HepG2 (cell line): ENCODE data around the gene NIN. TPM values are rescaled to one million over a fixed set of nuclear protein-coding genes. Genes with fewer than 3 reads are reported as not detected.

Experiments used
- ATAC-seq: fragments of 200-7000 bp; cut with Tn5 transposase; 3 replicates; pipeline ENCODE4 v1.9.1; 2020; ENCODE audit warnings: mild to moderate bottlenecking, moderate library complexity
- BruUV-seq: library from RNA; stranded (reverse); fragments of 400-500 nt; replicated peaks from 2 replicates; lab custom pipeline; 2021; lab: Mats Ljungman, UMichigan
- CTCF ChIA-PET: fragments of 300-600 bp; formaldehyde crosslinking; extraction: SDS; loops from one replicate; lab custom pipeline; 2021; ENCODE audit warnings: low total read pairs, inconsistent platforms, low intra/inter-chr PET ratio; lab: Yijun Ruan, JAX
- POLR2A ChIA-PET: fragments of 350-600 bp; sonication (Branson Sonifier 250); formaldehyde crosslinking; loops from one replicate; lab custom pipeline; 2020; ENCODE audit warnings: antibody characterized with exemption, inconsistent platforms; lab: Yijun Ruan, JAX
- DNase-seq: peaks from one replicate; pipeline ENCODE4 v3.0.0-alpha.2; 2015; ENCODE audit warnings: low spot score
- FAIRE-seq: peaks from 3 replicates; lab custom pipeline; 2011; peaks lifted over from hg19 to GRCh38; lab: Jason Lieb, UNC
- H2AFZ ChIP-seq: one replicate; pipeline ENCODE4 v1.6.1; 2011; ENCODE audit warnings: low read length, inconsistent platforms
- H3K27ac ChIP-seq: fragments of 300-600 bp; 3 replicates; pipeline ENCODE4 v1.8.0; 2011; ENCODE audit warnings: mixed run types, mild to moderate bottlenecking, mixed read lengths, low read length, inconsistent platforms; ENCODE audit not compliant: insufficient read depth; ENCODE audit errors: extremely low read length
- H3K27me3 ChIP-seq, 2 experiments: fragments of 200-600 bp in 1 of 2; 2 replicates in 1 of 2; 3 replicates in 1 of 2; pipeline versions ENCODE4 v1.6.0 to v1.8.0; 2011; ENCODE audit warnings: low read length in 2 of 2, mild to moderate bottlenecking in 2 of 2, moderate library complexity in 2 of 2, inconsistent platforms in 1 of 2; ENCODE audit not compliant: insufficient read depth in 2 of 2, control insufficient read depth in 1 of 2
- H3K36me3 ChIP-seq, 2 experiments: fragments of 200-600 bp in 1 of 2; replicated peaks in 1 of 2; 2 replicates in 1 of 2; 3 replicates in 1 of 2; pipeline versions ENCODE4 v1.5.1 to v1.8.0; 2011; ENCODE audit warnings: low read length in 2 of 2, inconsistent platforms in 1 of 2; ENCODE audit not compliant: insufficient read depth in 2 of 2, control insufficient read depth in 1 of 2
- H3K4me1 ChIP-seq: 2 replicates; pipeline ENCODE4 v1.5.1; 2012; ENCODE audit warnings: low read length, inconsistent platforms; ENCODE audit not compliant: insufficient read depth
- H3K4me2 ChIP-seq: 2 replicates; pipeline ENCODE4 v1.6.0; 2011; ENCODE audit warnings: low read depth, low read length, inconsistent platforms
- H3K4me3 ChIP-seq, 3 experiments: fragments of 200-600 bp in 1 of 3; sonication (generic), shearing (Covaris generic) in 1 of 3; replicated peaks in 1 of 3; 2 replicates each; pipeline ENCODE4 v1.5.1; 2011 to 2016; ENCODE audit warnings: low read length in 3 of 3, inconsistent platforms in 2 of 3, low read depth in 2 of 3, mild to moderate bottlenecking in 2 of 3, control low read depth in 1 of 3, mixed read lengths in 1 of 3; ENCODE audit not compliant: insufficient read depth in 1 of 3
- H3K79me2 ChIP-seq: one replicate; pipeline ENCODE4 v1.6.1; 2011; ENCODE audit warnings: low read length, inconsistent platforms; ENCODE audit not compliant: insufficient read depth
- H3K9ac ChIP-seq: 2 replicates; pipeline ENCODE4 v1.6.0; 2011; ENCODE audit warnings: mild to moderate bottlenecking, low read depth, low read length, inconsistent platforms; ENCODE audit not compliant: insufficient read depth
- H3K9me3 ChIP-seq: 2 replicates; pipeline ENCODE4 v1.5.1; 2012; ENCODE audit warnings: mild to moderate bottlenecking, low read length
- H4K20me1 ChIP-seq: 2 replicates; pipeline ENCODE4 v1.6.0; 2011; ENCODE audit warnings: inconsistent platforms, mild to moderate bottlenecking, low read length, moderate library complexity; ENCODE audit not compliant: insufficient read depth
- DZIP1 ChIP-seq: sonication (generic); formaldehyde crosslinking; IDR thresholded peaks from 2 replicates; pipeline ENCODE4 v1.5.0; 2020; ENCODE audit warnings: mild to moderate bottlenecking, missing genetic modification reagents
- HCFC1 ChIP-seq: fragments of 150-350 bp; IDR thresholded peaks from 2 replicates; pipeline ENCODE4 v1.6.1; 2014; ENCODE audit warnings: low read depth, low read length
- HOXA9 ChIP-seq: sonication (generic); formaldehyde crosslinking; IDR thresholded peaks from 2 replicates; pipeline ENCODE4 v1.8.1; 2022; ENCODE audit warnings: missing genetic modification reagents, mild to moderate bottlenecking, moderate library complexity, borderline replicate concordance
- MED1 ChIP-seq: sonication (generic); formaldehyde crosslinking; IDR thresholded peaks from 2 replicates; pipeline ENCODE4 v1.4.0; 2020; ENCODE audit warnings: missing genetic modification reagents
- MIXL1 ChIP-seq: IDR thresholded peaks from 2 replicates; pipeline ENCODE4 v1.6.1; 2016
- NR0B2 ChIP-seq: sonication (generic); formaldehyde crosslinking; IDR thresholded peaks from 2 replicates; pipeline ENCODE4 v1.4.0; 2020; ENCODE audit warnings: mild to moderate bottlenecking, missing genetic modification reagents
- REL ChIP-seq: sonication (generic); formaldehyde crosslinking; conservative IDR thresholded peaks from 2 replicates; pipeline ENCODE4 v1.8.0; 2022; ENCODE audit warnings: mild to moderate bottlenecking, missing genetic modification reagents, moderate library complexity
- TBL1XR1 ChIP-seq: fragments of 150-350 bp; IDR thresholded peaks from 2 replicates; pipeline ENCODE4 v1.6.1; 2014; ENCODE audit warnings: borderline replicate concordance, low read length; ENCODE audit not compliant: partially characterized antibody
- TCF12 ChIP-seq, 2 experiments: fragments of 450-650 bp in 1 of 2; sonication (generic) in 1 of 2; formaldehyde crosslinking in 1 of 2; IDR thresholded peaks; 2 replicates each; pipeline versions ENCODE4 v1.6.1 to v1.8.0; 2017 to 2022; ENCODE audit warnings: antibody characterized with exemption in 1 of 2, mild to moderate bottlenecking in 1 of 2, missing genetic modification reagents in 1 of 2, moderate library complexity in 1 of 2
- ZFX ChIP-seq: sonication (generic); formaldehyde crosslinking; IDR thresholded peaks from 2 replicates; pipeline ENCODE4 v1.4.0; 2020; ENCODE audit warnings: mild to moderate bottlenecking, low read depth, missing genetic modification reagents, moderate library complexity
- ZNF615 ChIP-seq: sonication (generic); formaldehyde crosslinking; IDR thresholded peaks from 2 replicates; pipeline ENCODE4 v1.5.0; 2020; ENCODE audit warnings: mild to moderate bottlenecking, missing genetic modification reagents, borderline replicate concordance
- ZNF652 ChIP-seq: IDR thresholded peaks from 2 replicates; pipeline ENCODE4 v1.6.1; 2016; ENCODE audit warnings: low read depth, borderline replicate concordance
- ZNF7 ChIP-seq: IDR thresholded peaks from 2 replicates; pipeline ENCODE4 v1.6.1; 2016; ENCODE audit warnings: missing biosample characterization, missing genetic modification reagents
- WGBS: methylation state at CpG from one replicate; pipeline ENCODE4 v1.1.6; 2017; ENCODE audit warnings: low lambda C conversion rate; 5-methylcytosine and 5-hydroxymethylcytosine counted together
- in situ Hi-C: cut with HindIII; loops from 2 replicates; pipeline ENCODE4 v1.10.0; 2017; ENCODE audit warnings: low pct_unique_long_range_greater_than_20kb; ENCODE audit not compliant: extremely low pct_ligation_motif_present
- intact Hi-C: fragments of 100-400 bp; cut with micrococcal nuclease; formaldehyde crosslinking; loops from one replicate; pipeline ENCODE4 v1.10.0; 2022; ENCODE audit not compliant: unreplicated experiment
- polyA plus RNA-seq, 8 experiments: library from polyadenylated mRNA; depleted of rRNA in 3 of 8; stranded (reverse) in 7 of 8; unstranded in 1 of 8; fragments of >200 nt; fragmentation: Illumina TruSeq in 4 of 8; extraction: Trizol in 4 of 8; gene quantifications; 2 replicates each; pipeline versions ENCODE4 v1.2.1 to v1.2.3, GENCODE V29; 2011 to 2016; ENCODE audit warnings: low read depth in 4 of 8, missing spikeins in 1 of 8, mixed read lengths in 1 of 8; ENCODE audit not compliant: insufficient read depth in 1 of 8
- total RNA-seq, 5 experiments: library from RNA; depleted of rRNA; stranded (reverse); fragments of >200 nt; fragmentation: Illumina TruSeq; extraction: Trizol; gene quantifications; 2 replicates each; pipeline ENCODE4 v1.2.3, GENCODE V29; 2016; ENCODE audit warnings: low read depth in 1 of 5
- TF ChIP-seq, protein P1 (sequence below): sonication (generic); formaldehyde crosslinking; IDR thresholded peaks from 2 replicates; pipeline ENCODE4 v1.4.0; 2020; ENCODE audit warnings: missing genetic modification reagents

Gene NIN
- total and polyA plus RNA-seq, 2 of the 13 experiments (the other 11 are each of a cell fraction or from before 2014, with no cell fraction given), result 2.8 to 9.7 TPM

- Histone ChIP-seq H3K4me3 (no peak overlapping the region), H2AFZ (no peak overlapping the region), H3K9ac (no peak overlapping the region), H3K79me2 (peaks cover 20% of the 10 kb centered on the region), H3K36me3 (no peaks in the 10 kb centered on the region), H3K27me3 (no peaks in the 10 kb centered on the region), H3K4me1 (peaks cover 39% of the 10 kb centered on the region), H3K9me3 (no peaks in the 10 kb centered on the region), H3K4me2 (peak overlapping the region; percentile 79), H3K27ac (no peak overlapping the region), H4K20me1 (peaks cover 2% of the 10 kb centered on the region; the same call in 1 of the 2 replicates)
- FAIRE-seq, result no peak
- ATAC-seq, result no peak
- POLR2A ChIA-PET, result no interaction called here
- no TSS peak for BruUV-seq
- WGBS, result 65% methylated on average over 10 of the region's 10 CpGs
- intact Hi-C loops (no loop called here), in situ Hi-C loops (no loop called here)
- CTCF ChIA-PET, result no interaction called here
- DNase-seq, result no peak
- no peak for TF ChIP-seq ZNF615 (CRISPR knock-in tag)
- TF ChIP-seq ZNF652 (CRISPR knock-in tag), result no peak
- no peak for TF ChIP-seq MED1
- TF ChIP-seq NR0B2 (CRISPR knock-in tag), result no peak
- no peak for TF ChIP-seq ZNF7
- TF ChIP-seq HOXA9 (CRISPR knock-in tag), result no peak
- no peak for TF ChIP-seq REL
- no peak for TF ChIP-seq TCF12 (IDR thresholded peaks at IDR 0.05)
- no peak for TF ChIP-seq TCF12 (CRISPR knock-in tag; IDR thresholded peaks at IDR 0.05)
- TF ChIP-seq, protein P1, sequence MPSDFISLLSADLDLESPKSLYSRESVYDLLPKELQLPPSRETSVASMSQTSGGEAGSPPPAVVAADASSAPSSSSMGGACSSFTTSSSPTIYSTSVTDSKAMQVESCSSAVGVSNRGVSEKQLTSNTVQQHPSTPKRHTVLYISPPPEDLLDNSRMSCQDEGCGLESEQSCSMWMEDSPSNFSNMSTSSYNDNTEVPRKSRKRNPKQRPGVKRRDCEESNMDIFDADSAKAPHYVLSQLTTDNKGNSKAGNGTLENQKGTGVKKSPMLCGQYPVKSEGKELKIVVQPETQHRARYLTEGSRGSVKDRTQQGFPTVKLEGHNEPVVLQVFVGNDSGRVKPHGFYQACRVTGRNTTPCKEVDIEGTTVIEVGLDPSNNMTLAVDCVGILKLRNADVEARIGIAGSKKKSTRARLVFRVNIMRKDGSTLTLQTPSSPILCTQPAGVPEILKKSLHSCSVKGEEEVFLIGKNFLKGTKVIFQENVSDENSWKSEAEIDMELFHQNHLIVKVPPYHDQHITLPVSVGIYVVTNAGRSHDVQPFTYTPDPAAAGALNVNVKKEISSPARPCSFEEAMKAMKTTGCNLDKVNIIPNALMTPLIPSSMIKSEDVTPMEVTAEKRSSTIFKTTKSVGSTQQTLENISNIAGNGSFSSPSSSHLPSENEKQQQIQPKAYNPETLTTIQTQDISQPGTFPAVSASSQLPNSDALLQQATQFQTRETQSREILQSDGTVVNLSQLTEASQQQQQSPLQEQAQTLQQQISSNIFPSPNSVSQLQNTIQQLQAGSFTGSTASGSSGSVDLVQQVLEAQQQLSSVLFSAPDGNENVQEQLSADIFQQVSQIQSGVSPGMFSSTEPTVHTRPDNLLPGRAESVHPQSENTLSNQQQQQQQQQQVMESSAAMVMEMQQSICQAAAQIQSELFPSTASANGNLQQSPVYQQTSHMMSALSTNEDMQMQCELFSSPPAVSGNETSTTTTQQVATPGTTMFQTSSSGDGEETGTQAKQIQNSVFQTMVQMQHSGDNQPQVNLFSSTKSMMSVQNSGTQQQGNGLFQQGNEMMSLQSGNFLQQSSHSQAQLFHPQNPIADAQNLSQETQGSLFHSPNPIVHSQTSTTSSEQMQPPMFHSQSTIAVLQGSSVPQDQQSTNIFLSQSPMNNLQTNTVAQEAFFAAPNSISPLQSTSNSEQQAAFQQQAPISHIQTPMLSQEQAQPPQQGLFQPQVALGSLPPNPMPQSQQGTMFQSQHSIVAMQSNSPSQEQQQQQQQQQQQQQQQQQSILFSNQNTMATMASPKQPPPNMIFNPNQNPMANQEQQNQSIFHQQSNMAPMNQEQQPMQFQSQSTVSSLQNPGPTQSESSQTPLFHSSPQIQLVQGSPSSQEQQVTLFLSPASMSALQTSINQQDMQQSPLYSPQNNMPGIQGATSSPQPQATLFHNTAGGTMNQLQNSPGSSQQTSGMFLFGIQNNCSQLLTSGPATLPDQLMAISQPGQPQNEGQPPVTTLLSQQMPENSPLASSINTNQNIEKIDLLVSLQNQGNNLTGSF (CRISPR knock-in tag), result no peak
- no peak for TF ChIP-seq HCFC1
- TF ChIP-seq MIXL1 (CRISPR knock-in tag), result no peak
- no peak for TF ChIP-seq TBL1XR1
- no peak for TF ChIP-seq ZFX (CRISPR knock-in tag)
- TF ChIP-seq DZIP1 (CRISPR knock-in tag), result no peak
These were observed 160.6 kb downstream of the NIN start for GRCh38 chr14:50670196-50670865.
